HEK293 (cell line): ENCODE measurements around the gene CAV2.

Experiments
- CTCF ChIA-PET: fragments of 350-600 bp; formaldehyde crosslinking; extraction: SDS; loops from one replicate; lab custom pipeline; 2021; ENCODE audit warnings: antibody characterized with exemption; lab: Yijun Ruan, JAX
- POLR2A ChIA-PET: fragments of 300-600 bp; formaldehyde crosslinking; extraction: SDS; loops from one replicate; lab custom pipeline; 2020; ENCODE audit warnings: antibody characterized with exemption, inconsistent platforms; lab: Yijun Ruan, JAX
- H3K27ac ChIP-seq: fragments of 200-500 bp; sonication (Bioruptor generic); 2 replicates; pipeline ENCODE4 v1.5.1; 2014; ENCODE audit warnings: low read depth, low read length, control low read depth, inconsistent platforms; ENCODE audit errors: extremely low read depth
- H3K36me3 ChIP-seq, 2 experiments: fragments of 200-500 bp in 1 of 2; sonication (Bioruptor generic) in 1 of 2; 1 replicate in 1 of 2; 2 replicates in 1 of 2; pipeline ENCODE4 v1.5.1; 2014 to 2017; ENCODE audit warnings: inconsistent platforms in 2 of 2, low read length in 2 of 2; ENCODE audit not compliant: control insufficient read depth in 2 of 2, insufficient read depth in 1 of 2
- H3K4me1 ChIP-seq: fragments of 200-500 bp; sonication (Bioruptor generic); 2 replicates; pipeline ENCODE4 v1.5.1; 2014; ENCODE audit warnings: mild to moderate bottlenecking, low read length, inconsistent platforms; ENCODE audit not compliant: control insufficient read depth, insufficient read depth
- H3K4me3 ChIP-seq: 2 replicates; pipeline ENCODE4 v1.5.1; 2011; ENCODE audit warnings: low read depth, mild to moderate bottlenecking, control low read depth, low read length, moderate library complexity
- H3K9me3 ChIP-seq: fragments of 200-500 bp; sonication (Bioruptor generic); 2 replicates; pipeline ENCODE4 v1.5.1; 2014; ENCODE audit warnings: low read depth, low read length, inconsistent platforms; ENCODE audit not compliant: control insufficient read depth, insufficient read depth
- IKZF3 ChIP-seq: fragments of 450-650 bp; IDR thresholded peaks from 2 replicates; pipeline ENCODE4 v1.5.0; 2018; ENCODE audit warnings: missing biosample characterization, mild to moderate bottlenecking, missing genetic modification characterization, moderate library complexity
- KLF1 ChIP-seq: fragments of 450-650 bp; formaldehyde crosslinking; IDR thresholded peaks from 2 replicates; pipeline ENCODE4 v1.5.1; 2016; ENCODE audit warnings: missing biosample characterization, missing genetic modification characterization
- KLF16 ChIP-seq: fragments of 450-650 bp; formaldehyde crosslinking; IDR thresholded peaks from 2 replicates; pipeline ENCODE4 v1.5.1; 2017; ENCODE audit warnings: missing biosample characterization, missing genetic modification characterization
- MEIS1 ChIP-seq: sonication (generic); formaldehyde crosslinking; IDR thresholded peaks from 2 replicates; pipeline ENCODE4 v1.8.1; 2022; ENCODE audit warnings: missing genetic modification reagents, mild to moderate bottlenecking, borderline replicate concordance
- OVOL3 ChIP-seq: fragments of 450-650 bp; formaldehyde crosslinking; IDR thresholded peaks from 2 replicates; pipeline ENCODE4 v1.5.1; 2016; ENCODE audit warnings: missing biosample characterization, missing genetic modification characterization
- PRDM10 ChIP-seq: fragments of 450-650 bp; formaldehyde crosslinking; IDR thresholded peaks from 2 replicates; pipeline ENCODE4 v1.5.1; 2016; ENCODE audit warnings: missing biosample characterization, missing genetic modification characterization
- PRDM6 ChIP-seq: fragments of 450-650 bp; formaldehyde crosslinking; IDR thresholded peaks from 2 replicates; pipeline ENCODE4 v1.5.1; 2017; ENCODE audit warnings: missing biosample characterization, missing genetic modification characterization
- SCRT1 ChIP-seq: fragments of 450-650 bp; formaldehyde crosslinking; IDR thresholded peaks from 2 replicates; pipeline ENCODE4 v1.5.1; 2016; ENCODE audit warnings: missing biosample characterization, missing genetic modification characterization, borderline replicate concordance
- SETDB1 ChIP-seq: IDR thresholded peaks from one replicate; pipeline ENCODE4 v1.6.1; 2017; ENCODE audit warnings: mild to moderate bottlenecking, low read length, moderate library complexity, mixed read lengths; ENCODE audit not compliant: insufficient read length
- SP3 ChIP-seq: fragments of 450-650 bp; formaldehyde crosslinking; IDR thresholded peaks from 2 replicates; pipeline ENCODE4 v1.5.1; 2016; ENCODE audit warnings: missing biosample characterization, missing genetic modification characterization
- SP7 ChIP-seq: fragments of 450-650 bp; formaldehyde crosslinking; IDR thresholded peaks from 2 replicates; pipeline ENCODE4 v1.5.1; 2016; ENCODE audit warnings: missing biosample characterization, missing genetic modification characterization
- ZBTB21 ChIP-seq: fragments of 450-650 bp; formaldehyde crosslinking; IDR thresholded peaks from 2 replicates; pipeline ENCODE4 v1.5.1; 2017; ENCODE audit warnings: missing biosample characterization, missing genetic modification characterization
- ZBTB7A ChIP-seq: fragments of 450-650 bp; formaldehyde crosslinking; IDR thresholded peaks from 2 replicates; pipeline ENCODE4 v1.5.1; 2016; ENCODE audit warnings: low read depth, missing biosample characterization, missing genetic modification characterization
- ZBTB8A ChIP-seq: fragments of 450-650 bp; formaldehyde crosslinking; IDR thresholded peaks from 2 replicates; pipeline ENCODE4 v1.5.1; 2016; ENCODE audit warnings: missing biosample characterization, missing genetic modification characterization
- ZEB2 ChIP-seq: fragments of 450-650 bp; formaldehyde crosslinking; IDR thresholded peaks from 2 replicates; pipeline ENCODE4 v1.5.1; 2016; ENCODE audit warnings: missing biosample characterization, missing genetic modification characterization
- ZFP37 ChIP-seq: fragments of 450-650 bp; formaldehyde crosslinking; IDR thresholded peaks from 2 replicates; pipeline ENCODE4 v1.5.1; 2016; ENCODE audit warnings: missing biosample characterization, missing genetic modification characterization
- ZFP41 ChIP-seq: fragments of 450-650 bp; formaldehyde crosslinking; IDR thresholded peaks from 2 replicates; pipeline ENCODE4 v1.5.1; 2016; ENCODE audit warnings: missing biosample characterization, missing genetic modification characterization, borderline replicate concordance
- ZIC2 ChIP-seq: fragments of 450-650 bp; formaldehyde crosslinking; IDR thresholded peaks from 2 replicates; pipeline ENCODE4 v1.5.1; 2016; ENCODE audit warnings: missing biosample characterization, missing genetic modification characterization
- ZNF121 ChIP-seq: fragments of 450-650 bp; formaldehyde crosslinking; IDR thresholded peaks from 2 replicates; pipeline ENCODE4 v1.5.1; 2016; ENCODE audit warnings: missing biosample characterization, missing genetic modification characterization
- ZNF138 ChIP-seq: fragments of 450-650 bp; formaldehyde crosslinking; IDR thresholded peaks from 2 replicates; pipeline ENCODE4 v1.5.1; 2016; ENCODE audit warnings: missing biosample characterization, missing genetic modification characterization, borderline replicate concordance
- ZNF155 ChIP-seq: fragments of 450-650 bp; formaldehyde crosslinking; IDR thresholded peaks from 2 replicates; pipeline ENCODE4 v1.5.1; 2016; ENCODE audit warnings: missing biosample characterization, missing genetic modification characterization
- ZNF26 ChIP-seq: fragments of 450-650 bp; formaldehyde crosslinking; IDR thresholded peaks from 2 replicates; pipeline ENCODE4 v1.5.1; 2016; ENCODE audit warnings: missing biosample characterization, missing genetic modification characterization
- ZNF394 ChIP-seq: fragments of 450-650 bp; formaldehyde crosslinking; IDR thresholded peaks from 2 replicates; pipeline ENCODE4 v1.5.1; 2016; ENCODE audit warnings: missing biosample characterization, missing genetic modification characterization, mild to moderate bottlenecking, moderate library complexity, borderline replicate concordance
- ZNF501 ChIP-seq: fragments of 450-650 bp; formaldehyde crosslinking; IDR thresholded peaks from 2 replicates; pipeline ENCODE4 v1.5.1; 2016; ENCODE audit warnings: missing biosample characterization, missing genetic modification characterization
- ZNF558 ChIP-seq: fragments of 450-650 bp; formaldehyde crosslinking; IDR thresholded peaks from 2 replicates; pipeline ENCODE4 v1.5.1; 2016; ENCODE audit warnings: missing biosample characterization, missing genetic modification characterization
- ZNF660 ChIP-seq: fragments of 450-650 bp; IDR thresholded peaks from 2 replicates; pipeline ENCODE4 v1.5.1; 2018; ENCODE audit warnings: missing biosample characterization, mild to moderate bottlenecking, missing genetic modification characterization
- ZNF664 ChIP-seq: fragments of 450-650 bp; formaldehyde crosslinking; IDR thresholded peaks from 2 replicates; pipeline ENCODE4 v1.5.1; 2016; ENCODE audit warnings: missing biosample characterization, missing genetic modification characterization
- ZNF677 ChIP-seq: fragments of 450-650 bp; IDR thresholded peaks from 2 replicates; pipeline ENCODE4 v1.5.0; 2018; ENCODE audit warnings: missing biosample characterization, mild to moderate bottlenecking, missing genetic modification characterization, moderate library complexity
- ZNF704 ChIP-seq: fragments of 450-650 bp; formaldehyde crosslinking; IDR thresholded peaks from 2 replicates; pipeline ENCODE4 v1.5.1; 2016; ENCODE audit warnings: missing biosample characterization, missing genetic modification characterization
- ZSCAN30 ChIP-seq: fragments of 450-650 bp; IDR thresholded peaks from 2 replicates; pipeline ENCODE4 v1.5.1; 2018; ENCODE audit warnings: missing biosample characterization, mild to moderate bottlenecking, missing genetic modification characterization, moderate library complexity

The CAV2 gene

GRCh38 chr7:116553168-116553964 is 53.8 kb downstream of the CAV2 start:
- H3K27ac ChIP-seq: no peak overlapping the region

GRCh38 chr7:116554436-116554835 is 54.9 kb downstream of the CAV2 start:
- Histone ChIP-seq H3K9me3 (no peaks in the 10 kb centered on the region), H3K4me1 (no peaks in the 10 kb centered on the region), H3K36me3 (no peaks in the 10 kb centered on the region), H3K4me3 (no peak overlapping the region), H3K27ac (no peak overlapping the region)
- TF ChIP-seq ZNF558 (tag by site-specific recombination) (0 out of 2 replicates have a peak, but pooled peaks have one; percentile 40), KLF16 (tag by site-specific recombination) (no peak), ZNF664 (0 out of 2 replicates have a peak, but pooled peaks have one; percentile 10), ZEB2 (tag by site-specific recombination) (peak; percentile 51; the same call in 1 of the 2 replicates), KLF1 (tag by site-specific recombination) (no peak), ZNF121 (tag by site-specific recombination) (no peak), SCRT1 (no peak), ZNF660 (tag by site-specific recombination) (peak; percentile 36; the same call in 1 of the 2 replicates), SP7 (0 out of 2 replicates have a peak, but pooled peaks have one; percentile 18), MEIS1 (CRISPR knock-in tag) (no peak), IKZF3 (tag by site-specific recombination) (0 out of 2 replicates have a peak, but pooled peaks have one; percentile 24), PRDM10 (tag by site-specific recombination) (peak; percentile 85), PRDM6 (tag by site-specific recombination) (peak; percentile 69)
- ChIA-PET CTCF (interaction anchor here (0.6 to 1.5 kb wide), 3 partner anchors 26 to 373 kb away, joined by 3 read pairs; no protein-coding TSS in a partner anchor), POLR2A (no interaction called here)

More at GRCh38 chr7:116553168-116553964, 53.8 kb downstream of the CAV2 start:
- Histone ChIP-seq H3K4me1 (no peaks in the 10 kb centered on the region), H3K4me3 (no peak overlapping the region), H3K36me3 (no peaks in the 10 kb centered on the region), H3K9me3 (no peaks in the 10 kb centered on the region)
- ChIA-PET CTCF (interaction anchor here (0.6 kb wide), 1 partner anchor 372 kb away, joined by 3 read pairs; no protein-coding TSS in a partner anchor), POLR2A (no interaction called here)
- TF ChIP-seq ZNF121 (tag by site-specific recombination) (no peak), ZBTB7A (no peak), OVOL3 (tag by site-specific recombination) (no peak), SETDB1 (no peak), ZNF138 (tag by site-specific recombination) (no peak), ZNF704 (tag by site-specific recombination) (no peak), ZNF155 (tag by site-specific recombination) (no peak), ZFP37 (no peak), ZNF394 (tag by site-specific recombination) (no peak), ZBTB21 (no peak), ZFP41 (no peak), ZNF677 (tag by site-specific recombination) (no peak), SP3 (tag by site-specific recombination) (no peak), ZNF501 (tag by site-specific recombination) (no peak), ZBTB8A (tag by site-specific recombination) (no peak), ZNF26 (tag by site-specific recombination) (no peak), ZNF558 (tag by site-specific recombination) (no peak), ZIC2 (tag by site-specific recombination) (no peak), ZSCAN30 (no peak)
